HG03108 (cell line): Measurements from ENCODE around the gene GATA2.

Source experiments
- ATAC-seq: cut with Tn5 transposase; IDR thresholded peaks from one replicate; pipeline ENCODE4 v1.9.1; 2021; ENCODE audit warnings: moderate library complexity; ENCODE audit not compliant: unreplicated experiment

GATA2 gene

GRCh38 chr3:128436214-128436613 is 56.8 kb downstream of the GATA2 start:
- no peak for ATAC-seq

- no peak for ATAC-seq
Observed at GRCh38 chr3:128435561-128435960, 57.4 kb downstream of the GATA2 start.

DNA sequence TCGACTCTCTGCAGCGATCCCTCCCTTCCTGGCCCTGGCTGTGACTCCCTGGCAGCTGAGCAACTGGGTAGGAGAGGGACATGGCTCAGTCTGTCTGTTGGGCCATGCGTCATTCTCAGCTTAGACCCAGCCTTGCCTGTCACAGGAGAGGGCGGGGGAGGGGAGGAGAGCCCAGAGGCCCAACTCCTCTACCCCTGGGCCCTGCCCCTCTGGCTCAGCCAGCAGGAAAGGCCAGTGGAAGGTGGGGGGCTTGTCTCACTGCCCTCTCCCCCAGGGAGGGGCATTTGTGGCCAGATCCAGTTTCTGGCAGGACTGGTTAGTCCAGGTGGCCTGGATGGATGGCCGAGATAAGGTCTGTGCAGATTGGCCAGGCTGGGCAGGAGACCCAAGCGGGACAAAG is 57.9 kb downstream of the GATA2 start:
- no peak for ATAC-seq

- ATAC-seq = no peak
Observed at GRCh38 chr3:128434524-128434923, 58.5 kb downstream of the GATA2 start.

DNA sequence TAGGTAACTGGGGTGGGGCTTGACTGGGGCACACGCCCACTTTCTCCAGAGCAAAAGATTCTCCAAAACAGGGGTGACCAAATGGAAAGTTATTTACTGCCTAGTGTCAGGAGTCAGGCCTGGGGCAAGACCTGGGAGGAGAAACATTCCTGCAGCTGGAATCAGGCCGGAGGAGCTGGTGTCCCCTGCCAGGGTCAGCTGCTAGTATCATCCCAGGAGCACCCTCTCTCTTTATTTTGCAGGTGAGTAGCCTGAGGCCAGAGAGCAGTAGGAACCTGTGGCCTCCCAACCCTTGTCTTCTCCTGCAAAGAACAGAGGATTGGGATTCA is 59.2 kb downstream of the GATA2 start:
- ATAC-seq = no peak

DNA sequence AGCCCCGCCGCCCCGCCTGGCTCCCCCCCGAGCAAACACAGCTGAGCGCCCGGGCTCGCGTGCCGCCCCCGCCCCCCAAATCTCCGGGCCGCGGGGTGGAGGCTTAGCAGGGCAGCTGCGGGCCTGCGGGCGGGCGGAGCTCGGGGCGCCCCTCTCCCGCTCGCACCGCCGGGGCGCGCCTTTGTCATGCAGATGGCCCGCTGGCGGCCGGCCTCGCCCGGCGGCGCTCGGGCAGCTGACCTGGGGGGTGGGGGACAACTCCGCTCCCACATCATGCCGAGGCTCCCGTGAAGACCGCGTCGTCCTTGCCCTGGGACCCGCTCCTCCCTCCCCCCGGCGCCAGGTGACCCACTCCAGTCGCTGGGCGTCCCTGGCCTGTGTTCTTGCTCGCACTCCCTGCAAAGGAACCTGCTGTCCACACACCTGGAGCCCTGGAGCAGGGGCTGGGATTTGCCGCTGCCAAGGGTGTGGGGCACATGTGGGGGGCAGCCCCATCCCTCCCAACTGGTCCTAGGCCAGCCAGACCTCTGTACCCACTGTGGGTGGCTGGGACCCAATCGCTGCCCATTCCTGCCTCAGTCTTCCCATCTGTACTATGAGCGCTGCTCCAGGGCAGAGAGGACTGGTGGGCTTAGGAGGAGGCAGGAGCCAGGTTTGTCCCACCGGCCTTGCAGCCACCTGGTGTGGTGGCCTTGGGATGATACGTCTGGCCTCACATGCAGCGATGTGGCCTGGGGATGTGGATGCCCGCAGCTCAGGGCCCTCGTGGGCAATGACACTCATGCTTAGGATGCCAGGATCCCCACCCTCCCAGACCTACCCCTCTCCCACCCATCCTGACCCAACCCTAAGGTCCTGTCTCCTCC is 59.8 kb downstream of the GATA2 start:
- ATAC-seq = no peak

DNA sequence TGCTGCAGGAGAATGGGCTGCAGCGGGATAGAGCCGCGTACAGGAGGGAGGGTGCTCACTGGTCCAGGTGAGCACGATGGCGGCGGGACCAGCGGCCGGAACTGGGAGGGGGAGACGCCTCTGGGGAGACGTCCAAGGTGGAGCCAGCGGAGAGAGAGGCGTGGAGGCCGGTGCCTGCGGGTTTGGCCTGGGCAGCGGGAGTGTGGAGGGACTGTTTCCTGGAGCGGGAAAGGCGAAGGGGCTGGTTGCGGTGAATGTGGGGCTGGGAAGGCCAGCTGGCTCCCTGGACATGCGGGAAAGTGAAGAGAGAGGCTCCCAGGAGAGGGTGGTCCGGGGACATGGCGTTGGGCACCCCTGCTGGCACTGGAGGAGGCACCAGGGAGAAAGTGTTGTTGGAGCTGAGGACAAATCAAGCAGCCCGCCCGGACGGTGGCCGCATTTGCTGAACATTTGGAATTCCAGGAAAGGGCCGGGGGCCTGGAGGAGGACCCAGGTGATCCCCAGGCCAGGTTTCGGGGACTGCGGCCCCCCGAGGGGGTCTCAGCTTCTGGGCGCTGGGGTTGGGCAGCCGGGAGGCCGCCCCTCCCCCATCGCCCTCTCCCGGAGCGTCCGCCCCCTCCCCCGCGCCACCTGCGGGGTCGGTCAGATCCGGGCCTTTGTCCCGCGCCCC is 60.6 kb downstream of the GATA2 start:
- no peak for ATAC-seq

DNA sequence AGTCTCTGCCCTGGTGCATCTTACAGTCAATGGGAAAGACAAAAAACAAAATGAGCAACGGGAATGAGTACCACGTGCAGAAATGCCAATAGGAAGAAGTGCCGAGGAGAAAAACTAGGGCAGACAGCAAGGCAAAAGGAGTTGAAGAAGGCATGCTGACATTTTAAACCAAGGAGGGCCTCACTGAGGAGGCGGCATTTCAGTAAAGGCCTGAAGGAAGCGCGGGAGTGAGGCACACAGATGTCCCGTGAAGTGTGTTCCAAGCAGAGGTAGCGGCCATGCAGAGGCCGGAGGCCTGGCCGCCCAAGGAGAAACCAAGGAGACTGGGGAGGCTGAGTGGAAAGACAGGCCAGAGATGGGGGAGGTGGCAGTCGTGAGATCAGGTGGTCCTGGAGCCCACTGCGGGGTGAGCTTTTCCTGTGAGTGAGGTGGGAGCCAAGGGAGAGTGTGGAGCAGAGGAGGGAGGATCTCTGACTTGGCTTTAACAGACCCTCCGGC is 61.1 kb downstream of the GATA2 start:
- no peak for ATAC-seq

DNA sequence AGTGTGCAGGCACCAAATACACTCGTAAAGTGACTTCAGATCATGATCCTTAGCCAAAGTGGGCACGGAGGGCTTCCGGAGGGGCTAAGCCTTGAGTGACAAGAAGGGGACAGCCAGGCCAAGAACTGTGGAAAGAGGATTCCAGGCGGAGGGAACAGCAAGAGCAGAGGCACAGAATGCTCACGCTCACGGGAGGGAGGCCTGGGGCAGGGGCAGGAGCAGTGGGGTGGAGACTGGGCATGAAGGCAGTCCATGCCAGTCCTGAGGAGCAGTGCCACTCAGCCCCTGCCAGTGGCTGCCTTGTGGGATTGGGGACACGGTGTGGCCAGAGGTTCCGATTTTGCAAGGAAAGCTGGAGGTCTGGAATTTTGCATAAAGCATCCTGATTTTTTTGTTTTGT is 62.3 kb downstream of the GATA2 start:
- no peak for ATAC-seq

DNA sequence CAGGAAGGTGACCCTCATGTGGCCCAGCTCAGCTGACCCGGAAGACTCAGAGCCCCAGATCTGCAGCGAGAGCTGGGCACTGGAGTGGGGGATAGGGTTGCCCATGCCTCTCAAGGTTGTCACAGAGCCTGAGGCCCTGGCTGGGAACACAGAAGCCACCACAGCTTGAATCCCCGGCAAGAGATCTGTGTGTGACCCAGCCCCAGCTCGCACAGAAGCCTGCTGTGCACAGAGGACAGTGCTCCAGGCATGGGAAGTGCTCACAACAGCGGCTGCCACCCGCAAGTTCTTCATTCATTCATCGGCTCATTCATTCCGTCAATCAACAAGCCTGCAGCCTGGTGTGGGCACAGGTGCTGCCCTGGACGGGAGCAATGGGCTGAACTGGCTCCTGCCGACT is 62.7 kb downstream of the GATA2 start:
- ATAC-seq = no peak

DNA sequence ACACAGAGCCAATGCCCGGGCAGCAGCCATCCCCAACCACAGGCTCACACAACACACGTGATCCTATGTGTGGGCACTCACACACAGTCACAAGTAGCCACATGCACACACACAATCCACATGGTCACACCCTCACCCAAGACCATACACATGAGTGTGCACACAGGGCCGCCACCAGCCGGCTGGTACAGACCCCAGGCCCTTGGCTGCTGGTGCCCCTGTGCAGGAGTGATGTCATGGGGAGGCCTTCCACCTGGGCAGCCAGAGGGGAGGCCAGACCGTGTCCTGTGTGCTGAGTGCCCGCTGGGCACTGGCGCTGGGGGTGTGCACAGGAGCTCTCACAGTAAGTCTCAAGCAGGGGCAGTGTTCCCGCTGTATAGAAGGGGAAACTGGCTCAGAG is 63.2 kb downstream of the GATA2 start:
- ATAC-seq = no peak
